Heart right ventricle (tissue), 16 donors: ENCODE measurements around the gene SH2D3A. TPM values are rescaled to one million over a fixed set of nuclear protein-coding genes. Genes with fewer than 3 reads are reported as not detected.

Source experiments
- ATAC-seq, 8 donors: fragments of 200-7000 bp; cut with Tn5 transposase; one replicate each; pipeline ENCODE4 v1.9.1; 2020; ENCODE audit warnings: mild to moderate bottlenecking in 8 of 8, moderate library complexity in 8 of 8, moderate number of reproducible peaks in 1 of 8
- DNase-seq, 2 donors: peaks; one replicate each; pipeline ENCODE4 v3.0.0-alpha.2; 2020
- H3K27ac ChIP-seq, 10 donors: fragments of 200-600 bp; sonication (generic) in 2 of 10; one replicate each; pipeline versions ENCODE4 v1.5.0 to v1.8.0; 2020 to 2022; ENCODE audit warnings: mild to moderate bottlenecking in 3 of 10
- H3K27me3 ChIP-seq, 7 donors: fragments of 200-600 bp; one replicate each; pipeline ENCODE4 v1.8.0; 2021 to 2022; ENCODE audit warnings: mild to moderate bottlenecking in 2 of 7
- H3K36me3 ChIP-seq, 9 donors: fragments of 200-600 bp; sonication (generic) in 1 of 9; one replicate each; pipeline versions ENCODE4 v1.5.0 to v1.8.0; 2020 to 2022; ENCODE audit warnings: mild to moderate bottlenecking in 2 of 9
- H3K4me1 ChIP-seq, 9 donors: fragments of 200-600 bp; sonication (generic) in 1 of 9; one replicate each; pipeline versions ENCODE4 v1.5.0 to v1.8.0; 2020 to 2022; ENCODE audit warnings: mild to moderate bottlenecking in 4 of 9
- H3K4me3 ChIP-seq, 10 donors: fragments of 200-600 bp; sonication (generic) in 2 of 10; one replicate each; pipeline versions ENCODE4 v1.5.0 to v1.8.0; 2020 to 2022; ENCODE audit warnings: mild to moderate bottlenecking in 7 of 10, moderate library complexity in 2 of 10
- H3K9me3 ChIP-seq, 11 donors: fragments of 200-600 bp in 10 of 11; sonication (generic) in 2 of 11; one replicate each; pipeline versions ENCODE4 v1.5.0 to v1.8.0; 2013 to 2022; ENCODE audit warnings: mild to moderate bottlenecking in 2 of 11, control low read depth in 1 of 11, moderate library complexity in 1 of 11
- WGBS, 2 donors: extraction: QIAGEN DNeasy Blood & Tissue Kit; methylation state at CpG; one replicate each; pipeline ENCODE4 v1.1.7; 2013; ENCODE audit warnings: inconsistent platforms in 1 of 2; 5-methylcytosine and 5-hydroxymethylcytosine counted together
- intact Hi-C, 10 donors: fragments of 100-400 bp; cut with DNase I; formaldehyde crosslinking; loops; one replicate each; pipeline versions ENCODE4 v1.11.1 to v1.14.2; 2022
- polyA plus RNA-seq, 2 donors: library from polyadenylated mRNA; stranded (reverse); fragments of 200-250 nt; gene quantifications; one replicate each; pipeline ENCODE4 v1.2.3, GENCODE V29; 2013
- total RNA-seq, 10 donors: library from RNA; stranded (reverse); fragmentation: NEBNext Ultra II Directional in 3 of 10; extraction: Animal tissue kit (Norgen Biotek cat#: 25700) in 3 of 10; gene quantifications; one replicate each; pipeline versions ENCODE4 v1.2.1 to v1.2.4, GENCODE V29; 2021 to 2023
- TF ChIP-seq, protein P1 (sequence below), 9 donors: fragments of 200-600 bp; sonication (generic) in 2 of 9; IDR thresholded peaks; one replicate each; pipeline versions ENCODE4 v1.5.0 to v1.8.0; 2021 to 2022; ENCODE audit warnings: antibody characterized with exemption in 9 of 9, mild to moderate bottlenecking in 5 of 9, moderate library complexity in 1 of 9
- donor health status: Arrhythmogenic right ventricular cardiomyopathy.
- donor health status: ischemic (EF 13 %, LVEDD 7.1; RV severe dilation, severe dysfunction).
- donor health status: healthy with polysubstance abuse.
- donor health status: DM: no; HTN: yes; CAD: no.
- donor health status: DM: no; HTN: no; CAD: no.
- donor health status: ischemic (EF 25% LVEDD 6.9; RV normal size, moderate dysfunction).
- donor health status: ischemic (EF 25% LVEDD 5.7; RV mildly dilated, moderate dysfunction).
- donor health status: healthy.
- donor health status: DM: yes; HTN: yes; CAD: no.
- donor health status: Ischemic cardiomyopathy.
- donor health status: ischemic (EF 35%, LVEDD 5.7; RV mildly dilated, moderate dysfunction).
- donor health status: nonischemic (EF 11% LVEDD 7.7; RV severe dilation, severe dysfunction).
- donor health status: DM: yes; HTN: yes; CAD: no.
- donor health status: PGD.
- donor health status: ischemic (EF 29% LVEDD 5.4; RV normal size, mild dysfunction).
- donor health status: nonischemic (EF 23%, LVEDD 6.1; RV moderate dilation, normal function).

The SH2D3A gene
- total and polyA plus RNA-seq, 12 donors = 0.16 to 0.79 (median 0.36) TPM; not detected in 5

DNA sequence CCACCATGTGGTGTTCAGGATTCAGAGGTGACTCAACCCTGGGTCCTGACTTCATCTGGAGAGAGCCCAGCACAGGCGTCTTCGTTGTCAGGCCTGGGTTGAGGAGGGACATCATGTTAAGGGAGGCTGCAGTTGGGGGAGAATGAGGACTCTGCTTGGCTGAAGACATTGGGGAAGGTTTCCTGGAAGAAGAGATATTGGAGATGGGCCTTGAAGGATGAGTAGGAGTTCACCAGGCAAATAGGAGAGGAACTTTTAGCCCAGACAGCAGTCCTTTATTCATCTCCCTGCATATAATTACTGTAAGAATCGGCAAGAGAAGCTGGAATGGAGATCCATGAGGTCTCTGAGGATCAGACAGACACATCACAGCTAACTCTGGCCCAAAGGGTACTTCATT, 44.1 kb upstream of the SH2D3A start:
- peaks cover 0 to 5% (median 0%) of the 10 kb centered on the region in 7 donors for H3K27me3 ChIP-seq

DNA sequence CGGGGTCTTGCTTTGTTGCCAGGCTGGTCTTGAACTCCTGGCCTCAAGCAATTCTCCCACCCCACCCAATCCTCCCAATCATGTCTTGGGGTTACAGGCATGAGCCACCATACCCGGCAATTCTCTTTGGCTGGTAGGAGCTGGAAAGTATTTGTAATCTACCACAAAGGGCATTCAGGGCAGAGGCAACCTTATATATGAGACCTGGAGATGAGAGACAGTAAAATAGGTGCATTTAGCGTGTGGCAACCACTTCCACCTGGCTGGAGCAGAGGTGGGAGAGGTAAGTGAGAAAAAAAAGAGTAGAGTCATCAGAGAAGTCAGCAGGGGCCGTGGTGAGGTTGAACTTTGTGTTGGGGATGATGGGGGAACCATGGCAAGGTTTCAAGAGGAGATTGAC, 42.0 kb upstream of the SH2D3A start:
- peaks cover 0 to 9% (median 0%) of the 10 kb centered on the region in 7 donors for H3K27me3 ChIP-seq
- ATAC-seq = no peak
- TF ChIP-seq, protein P1, sequence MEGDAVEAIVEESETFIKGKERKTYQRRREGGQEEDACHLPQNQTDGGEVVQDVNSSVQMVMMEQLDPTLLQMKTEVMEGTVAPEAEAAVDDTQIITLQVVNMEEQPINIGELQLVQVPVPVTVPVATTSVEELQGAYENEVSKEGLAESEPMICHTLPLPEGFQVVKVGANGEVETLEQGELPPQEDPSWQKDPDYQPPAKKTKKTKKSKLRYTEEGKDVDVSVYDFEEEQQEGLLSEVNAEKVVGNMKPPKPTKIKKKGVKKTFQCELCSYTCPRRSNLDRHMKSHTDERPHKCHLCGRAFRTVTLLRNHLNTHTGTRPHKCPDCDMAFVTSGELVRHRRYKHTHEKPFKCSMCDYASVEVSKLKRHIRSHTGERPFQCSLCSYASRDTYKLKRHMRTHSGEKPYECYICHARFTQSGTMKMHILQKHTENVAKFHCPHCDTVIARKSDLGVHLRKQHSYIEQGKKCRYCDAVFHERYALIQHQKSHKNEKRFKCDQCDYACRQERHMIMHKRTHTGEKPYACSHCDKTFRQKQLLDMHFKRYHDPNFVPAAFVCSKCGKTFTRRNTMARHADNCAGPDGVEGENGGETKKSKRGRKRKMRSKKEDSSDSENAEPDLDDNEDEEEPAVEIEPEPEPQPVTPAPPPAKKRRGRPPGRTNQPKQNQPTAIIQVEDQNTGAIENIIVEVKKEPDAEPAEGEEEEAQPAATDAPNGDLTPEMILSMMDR (IDR thresholded peaks at IDR 0.05) = no peak

More for the DNA sequence above, 44.1 kb upstream of the SH2D3A start:
- TF ChIP-seq, protein P1 (IDR thresholded peaks at IDR 0.05) = no peak
- H3K27ac ChIP-seq = no peak overlapping the region
- peaks cover 0 to 12% (median 0%) of the 10 kb centered on the region in 11 donors for H3K9me3 ChIP-seq
- H3K36me3 ChIP-seq = no peaks in the 10 kb centered on the region
- ATAC-seq (no peak), DNase-seq (no peak)
- 81 to 89% methylated on average over 3 of the region's 3 CpGs for WGBS, 2 donors
- H3K4me3 ChIP-seq = no peak overlapping the region
- intact Hi-C loops = no loop called here
- H3K4me1 ChIP-seq = no peaks in the 10 kb centered on the region

DNA sequence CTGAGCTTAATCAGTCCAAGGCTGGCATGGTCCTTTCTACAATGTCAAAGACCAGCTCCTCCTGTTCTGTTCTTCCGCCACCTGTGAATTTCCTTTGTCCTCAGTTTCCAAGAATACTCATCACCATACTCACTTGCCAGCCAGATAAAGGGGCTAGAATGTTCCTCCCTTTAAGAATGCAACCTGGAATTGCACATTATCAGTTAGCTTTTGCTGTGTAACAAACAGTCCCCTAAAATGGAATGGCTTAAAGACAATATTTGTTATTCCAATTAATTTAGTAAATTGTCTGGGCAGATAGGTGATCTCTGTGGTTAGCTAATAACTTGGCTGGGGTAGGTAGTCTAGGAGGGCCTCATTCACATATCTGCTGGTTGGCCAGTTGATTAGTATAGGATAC, 41.3 kb upstream of the SH2D3A start:
- H3K9me3 ChIP-seq = peaks cover 0 to 12% (median 0%) of the 10 kb centered on the region in 11 donors
- no peak overlapping the region for H3K27ac ChIP-seq
- H3K36me3 ChIP-seq = no peaks in the 10 kb centered on the region
- WGBS, 2 donors = 89 to 100% methylated on average over 1 of the region's 1 CpG
- intact Hi-C loops = no loop called here
- no peak overlapping the region for H3K4me3 ChIP-seq
- DNase-seq (no peak), ATAC-seq (no peak)
- H3K4me1 ChIP-seq = no peaks in the 10 kb centered on the region
- TF ChIP-seq, protein P1 (IDR thresholded peaks at IDR 0.05) = no peak
- peaks cover 0 to 15% (median 4%) of the 10 kb centered on the region in 7 donors for H3K27me3 ChIP-seq

More for the DNA sequence above, 42.0 kb upstream of the SH2D3A start:
- no peak overlapping the region for H3K27ac ChIP-seq
- DNase-seq = no peak
- intact Hi-C loops = no loop called here
- H3K36me3 ChIP-seq = no peaks in the 10 kb centered on the region
- H3K4me3 ChIP-seq = no peak overlapping the region
- H3K9me3 ChIP-seq = peaks cover 0 to 12% (median 0%) of the 10 kb centered on the region in 11 donors
- 67 to 75% methylated on average over 4 of the region's 4 CpGs for WGBS, 2 donors
- no peaks in the 10 kb centered on the region for H3K4me1 ChIP-seq

DNA sequence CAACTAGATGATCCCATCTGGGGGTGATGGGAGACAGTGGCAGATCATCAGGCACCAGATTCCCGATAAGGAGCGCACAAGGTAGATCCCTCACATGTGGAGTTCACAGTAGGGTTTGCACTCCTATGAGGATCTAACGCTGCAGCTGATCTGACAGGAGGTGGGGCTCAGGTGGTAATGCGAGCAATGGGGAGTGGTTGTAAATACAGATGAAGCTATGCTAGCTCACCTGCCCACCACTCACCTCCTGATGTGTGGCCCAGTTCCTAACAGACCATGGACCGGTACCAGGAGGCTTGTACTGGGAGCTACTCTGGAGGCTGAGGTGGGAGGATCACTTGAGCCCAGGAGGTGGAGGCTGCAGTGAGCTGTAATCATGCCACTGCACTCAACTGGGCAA, 40.1 kb upstream of the SH2D3A start:
- peaks cover 0 to 26% (median 11%) of the 10 kb centered on the region in 7 donors for H3K27me3 ChIP-seq
- 88 to 89% methylated on average over 5 of the region's 5 CpGs for WGBS, 2 donors
- TF ChIP-seq, protein P1 (IDR thresholded peaks at IDR 0.05) = no peak
- ATAC-seq (no peak), DNase-seq (no peak)
- H3K36me3 ChIP-seq = no peaks in the 10 kb centered on the region
- H3K4me3 ChIP-seq = no peak overlapping the region
- intact Hi-C loops = no loop called here
- no peak overlapping the region for H3K27ac ChIP-seq
- peaks cover 0 to 11% (median 0%) of the 10 kb centered on the region in 9 donors for H3K4me1 ChIP-seq
- H3K9me3 ChIP-seq = peaks cover 0 to 9% (median 0%) of the 10 kb centered on the region in 11 donors
